Caco-2 (cell line): Measurements from ENCODE around the gene CFB. TPM values are rescaled to one million over a fixed set of nuclear protein-coding genes. Genes with fewer than 3 reads are reported as not detected.

ENCODE experiments used
- Bru-seq: library from RNA; stranded (reverse); fragments of 400-500 nt; gene quantifications from one replicate; lab custom pipeline; 2021; lab: Mats Ljungman, UMichigan
- BruChase-seq, 2 experiments: library from RNA; stranded (reverse); fragments of 400-500 nt; gene quantifications; one replicate each; lab custom pipeline; 2021; lab: Mats Ljungman, UMichigan
- BruUV-seq: library from RNA; stranded (reverse); fragments of 400-500 nt; replicated peaks from 2 replicates; lab custom pipeline; 2021; lab: Mats Ljungman, UMichigan
- CTCF ChIA-PET: fragments of 300-600 bp; sonication (Branson Sonifier 250); formaldehyde crosslinking; loops from one replicate; lab custom pipeline; 2022; ENCODE audit warnings: antibody characterized with exemption; lab: Charles Lee
- POLR2A ChIA-PET: fragments of 300-600 bp; sonication (Branson Sonifier 250); formaldehyde crosslinking; loops from one replicate; lab custom pipeline; 2022; ENCODE audit warnings: antibody characterized with exemption; lab: Charles Lee
- DNase-seq, 2 experiments: peaks; one replicate each; pipeline versions ENCODE4 v3.0.0 to v3.0.0-alpha.2; 2020 to 2022
- H3K27me3 ChIP-seq: replicated peaks from 2 replicates; pipeline ENCODE4 v1.6.0; 2011; ENCODE audit warnings: low read length; ENCODE audit not compliant: control insufficient read depth, insufficient read depth
- H3K36me3 ChIP-seq: 2 replicates; pipeline ENCODE4 v1.5.1; 2011; ENCODE audit warnings: low read length; ENCODE audit not compliant: control insufficient read depth, insufficient read depth
- H3K4me1 ChIP-seq: fragments of 250-450 bp; sonication (Bioruptor Pico); 2 replicates; pipeline ENCODE4 v1.5.1; 2020; ENCODE audit warnings: mild to moderate bottlenecking
- H3K4me3 ChIP-seq: 2 replicates; pipeline ENCODE4 v1.5.1; 2011; ENCODE audit warnings: low read depth, mild to moderate bottlenecking, control low read depth, low read length
- H3K9me3 ChIP-seq: fragments of 250-450 bp; sonication (Bioruptor Pico); 2 replicates; pipeline ENCODE4 v1.5.1; 2020; ENCODE audit warnings: mild to moderate bottlenecking, moderate library complexity
- H3K27ac Mint-ChIP-seq: one replicate; pipeline ENCODE4 v1.8.0; 2022; ENCODE audit warnings: mixed read lengths; ENCODE audit not compliant: unreplicated experiment
- H3K27me3 Mint-ChIP-seq: one replicate; pipeline ENCODE4 v1.8.0; 2022; ENCODE audit warnings: mixed read lengths; ENCODE audit not compliant: insufficient read depth, unreplicated experiment
- H3K36me3 Mint-ChIP-seq: one replicate; pipeline ENCODE4 v1.8.0; 2022; ENCODE audit warnings: mild to moderate bottlenecking, mixed read lengths; ENCODE audit not compliant: insufficient read depth, unreplicated experiment
- H3K4me1 Mint-ChIP-seq: one replicate; pipeline ENCODE4 v1.8.0; 2022; ENCODE audit warnings: low read depth, mixed read lengths; ENCODE audit not compliant: unreplicated experiment
- H3K4me3 Mint-ChIP-seq: one replicate; pipeline ENCODE4 v1.8.0; 2022; ENCODE audit warnings: mild to moderate bottlenecking, moderate library complexity, mixed read lengths; ENCODE audit not compliant: unreplicated experiment
- H3K9me3 Mint-ChIP-seq: one replicate; pipeline ENCODE4 v1.8.0; 2022; ENCODE audit warnings: mixed read lengths; ENCODE audit not compliant: unreplicated experiment
- intact Hi-C: fragments of 100-400 bp; cut with micrococcal nuclease; formaldehyde crosslinking; loops from one replicate; pipeline ENCODE4 v1.10.0; 2022; ENCODE audit not compliant: unreplicated experiment
- long read RNA-seq: library from polyadenylated mRNA; stranded (forward); transcript quantifications from one replicate; pipeline ENCODE4 v2.0.0, GENCODE V29; 2022
- total RNA-seq: library from RNA; stranded (reverse); gene quantifications from 2 replicates; pipeline ENCODE4 v1.2.3, GENCODE V29; 2022
- TF ChIP-seq, protein P1 (sequence below), 2 experiments: fragments of 200-600 bp in 1 of 2; IDR thresholded peaks; 1 replicate in 1 of 2; 2 replicates in 1 of 2; pipeline versions ENCODE4 v1.5.1 to v1.8.0; 2011 to 2022; ENCODE audit warnings: antibody characterized with exemption in 1 of 2, control low read depth in 1 of 2, inconsistent platforms in 1 of 2, low read depth in 1 of 2, low read length in 1 of 2, mild to moderate bottlenecking in 1 of 2, moderate library complexity in 1 of 2; ENCODE audit not compliant: insufficient read depth in 1 of 2, severe bottlenecking in 1 of 2, unreplicated experiment in 1 of 2

CFB gene
- total RNA-seq (31.0 and 32.1 TPM in 2 replicates), Bru-seq, nascent RNA (percentile 47 among the genes with signal in this experiment), BruChase-seq, experiment 1, labeled RNA remaining after a 2-hour chase (percentile 49 among the genes with signal in this experiment), BruChase-seq, experiment 2, labeled RNA remaining after a 6-hour chase (percentile 56 among the genes with signal in this experiment)
- long read RNA-seq, transcript CFB-271 (18 exons, 2,862 nt), result major isoform, 65 of 81 reads
- long read RNA-seq, partial matches to known transcripts, result 4 of 81 reads
- long read RNA-seq, other reads (novel, unspliced or antisense), result 12 of 81 reads

GRCh38 chr6:31945507-31946369, at the start of gene CFB:
Gene CFB (plus strand): TSS chr6:31946095. CDS start chr6:31946222, 127 bp downstream.
- Mint-ChIP-seq H3K4me1 (peaks cover 49% of the 10 kb centered on the region), H3K36me3 (peaks cover 23% of the 10 kb centered on the region), H3K9me3 (no peaks in the 10 kb centered on the region), H3K27ac (peak within 1 kb of the TSS; percentile 94), H3K27me3 (no peaks in the 10 kb centered on the region), H3K4me3 (peak within 1 kb of the TSS; percentile 58)
- ChIA-PET POLR2A (interaction anchor here (0.6 to 1.6 kb wide), 14 partner anchors 13 to 1305 kb away, joined by 3 to 19 read pairs (median 4); partner anchors contain the start of genes DXO, EHMT2, GPANK1 and HSPA1A), CTCF (interaction anchor here (0.6 to 1.2 kb wide), 7 partner anchors 12 to 1019 kb away, joined by 3 to 5 read pairs (median 3); partner anchors contain the start of genes FKBPL and SKIC2)
- peaks cover 41% of the 10 kb centered on the region for H3K4me1 ChIP-seq
- H3K27me3 ChIP-seq, result no peaks in the 10 kb centered on the region
- intact Hi-C loops, result loop anchor here (1.0 kb wide), 1 partner anchor 14 kb away; the partner anchor contains the start of gene SKIC2
- no peaks in the 10 kb centered on the region for H3K9me3 ChIP-seq
- H3K4me3 ChIP-seq, result peak within 1 kb of the TSS; percentile 33
- no peaks in the 10 kb centered on the region for H3K36me3 ChIP-seq
- TF ChIP-seq, protein P1, sequence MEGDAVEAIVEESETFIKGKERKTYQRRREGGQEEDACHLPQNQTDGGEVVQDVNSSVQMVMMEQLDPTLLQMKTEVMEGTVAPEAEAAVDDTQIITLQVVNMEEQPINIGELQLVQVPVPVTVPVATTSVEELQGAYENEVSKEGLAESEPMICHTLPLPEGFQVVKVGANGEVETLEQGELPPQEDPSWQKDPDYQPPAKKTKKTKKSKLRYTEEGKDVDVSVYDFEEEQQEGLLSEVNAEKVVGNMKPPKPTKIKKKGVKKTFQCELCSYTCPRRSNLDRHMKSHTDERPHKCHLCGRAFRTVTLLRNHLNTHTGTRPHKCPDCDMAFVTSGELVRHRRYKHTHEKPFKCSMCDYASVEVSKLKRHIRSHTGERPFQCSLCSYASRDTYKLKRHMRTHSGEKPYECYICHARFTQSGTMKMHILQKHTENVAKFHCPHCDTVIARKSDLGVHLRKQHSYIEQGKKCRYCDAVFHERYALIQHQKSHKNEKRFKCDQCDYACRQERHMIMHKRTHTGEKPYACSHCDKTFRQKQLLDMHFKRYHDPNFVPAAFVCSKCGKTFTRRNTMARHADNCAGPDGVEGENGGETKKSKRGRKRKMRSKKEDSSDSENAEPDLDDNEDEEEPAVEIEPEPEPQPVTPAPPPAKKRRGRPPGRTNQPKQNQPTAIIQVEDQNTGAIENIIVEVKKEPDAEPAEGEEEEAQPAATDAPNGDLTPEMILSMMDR (IDR thresholded peaks at IDR 0.05; ENCODE audit: insufficient read depth in 1 of 2, low read depth in 1 of 2, low read length in 1 of 2, severe bottlenecking in 1 of 2, unreplicated experiment in 1 of 2), result no peak
- DNase-seq, result peak; percentile 88 to 93
- no TSS peak for BruUV-seq

DNA sequence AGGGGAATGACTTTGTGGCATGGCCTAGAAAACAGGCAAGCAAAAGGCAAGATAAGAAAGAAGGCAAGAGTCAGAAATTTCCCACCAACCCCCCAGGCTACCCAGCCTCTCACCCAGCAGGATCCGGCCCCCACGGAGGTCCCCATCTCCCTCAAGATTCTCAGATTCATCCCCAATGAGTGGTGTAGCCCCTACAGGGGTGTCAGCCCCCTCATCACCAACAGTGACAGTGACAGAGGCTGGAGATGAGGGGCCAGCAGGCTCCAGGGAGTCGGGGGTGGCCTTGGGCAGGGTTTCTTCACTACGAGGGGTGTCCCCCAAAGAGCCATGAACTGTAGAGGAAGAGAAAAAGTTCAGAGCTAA, 49.4 kb upstream of the CFB start:
- intact Hi-C loops, result no loop called here
- Mint-ChIP-seq H3K4me1 (peaks cover 9% of the 10 kb centered on the region), H3K9me3 (no peaks in the 10 kb centered on the region), H3K36me3 (peaks cover 53% of the 10 kb centered on the region), H3K27ac (peak overlapping the region; percentile 71), H3K27me3 (no peaks in the 10 kb centered on the region), H3K4me3 (peak overlapping the region; percentile 76)
- peak overlapping the region; percentile 97 for H3K4me3 ChIP-seq
- no peak for DNase-seq
- H3K27me3 ChIP-seq, result no peaks in the 10 kb centered on the region
- no TSS peak for BruUV-seq
- H3K36me3 ChIP-seq, result no peaks in the 10 kb centered on the region; the same call in none of the 2 replicates
- POLR2A ChIA-PET, result no interaction called here
- TF ChIP-seq, protein P1 (IDR thresholded peaks at IDR 0.05; ENCODE audit: insufficient read depth in 1 of 2, low read depth in 1 of 2, low read length in 1 of 2, severe bottlenecking in 1 of 2, unreplicated experiment in 1 of 2), result no peak
- CTCF ChIA-PET, result interaction anchor here (3.2 kb wide), 1 partner anchor 56 kb away, joined by 24 read pairs; no protein-coding TSS in a partner anchor
- H3K4me1 ChIP-seq, result peaks cover 9% of the 10 kb centered on the region
- H3K9me3 ChIP-seq, result no peaks in the 10 kb centered on the region
